ENCODE results near the gene LRIG2. TPM values are rescaled to one million over a fixed set of nuclear protein-coding genes. Genes with fewer than 3 reads are reported as not detected.

LRIG2 gene
- total and polyA plus RNA-seq, 9 of the 15 experiments (the other 6 are each of a cell fraction or from before 2014, with no cell fraction given), result 1.8 to 28.1 (median 11.5) TPM

DNA sequence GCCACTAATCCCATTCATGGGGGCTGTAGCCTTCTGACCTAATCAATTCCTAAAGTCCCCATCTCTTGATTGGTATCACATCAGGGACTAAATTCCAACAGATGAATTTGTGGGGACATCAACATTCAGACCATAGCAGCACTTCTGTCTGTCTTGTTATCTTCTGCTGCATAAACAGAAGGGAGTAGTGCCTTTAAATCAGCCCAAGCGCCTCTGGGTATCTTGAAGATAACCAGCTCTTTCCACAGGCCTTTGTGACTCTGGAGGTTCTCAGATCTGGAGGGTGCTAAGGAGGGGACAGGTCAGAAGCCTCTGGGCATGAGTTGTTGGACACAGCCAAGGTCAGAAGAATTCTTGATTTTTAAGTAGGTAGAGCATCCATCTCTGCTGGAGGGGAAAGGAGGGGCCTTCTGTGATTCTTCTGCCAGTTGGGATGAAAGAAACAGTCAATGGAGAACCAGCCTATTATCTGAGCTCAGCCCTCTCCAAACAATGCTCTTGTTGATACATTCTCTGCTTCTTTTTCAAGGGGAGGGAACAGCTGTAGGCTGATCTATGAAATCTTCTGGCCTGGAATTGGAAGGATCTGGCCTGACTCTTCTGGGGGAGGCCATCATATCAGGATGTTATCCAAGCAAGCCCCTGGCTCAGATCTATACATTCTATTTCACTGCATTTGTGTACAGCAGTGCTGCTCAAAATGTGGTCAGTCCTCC lies 31.3 kb upstream of the LRIG2 start (continued):
- TF ChIP-seq, protein P1, sequence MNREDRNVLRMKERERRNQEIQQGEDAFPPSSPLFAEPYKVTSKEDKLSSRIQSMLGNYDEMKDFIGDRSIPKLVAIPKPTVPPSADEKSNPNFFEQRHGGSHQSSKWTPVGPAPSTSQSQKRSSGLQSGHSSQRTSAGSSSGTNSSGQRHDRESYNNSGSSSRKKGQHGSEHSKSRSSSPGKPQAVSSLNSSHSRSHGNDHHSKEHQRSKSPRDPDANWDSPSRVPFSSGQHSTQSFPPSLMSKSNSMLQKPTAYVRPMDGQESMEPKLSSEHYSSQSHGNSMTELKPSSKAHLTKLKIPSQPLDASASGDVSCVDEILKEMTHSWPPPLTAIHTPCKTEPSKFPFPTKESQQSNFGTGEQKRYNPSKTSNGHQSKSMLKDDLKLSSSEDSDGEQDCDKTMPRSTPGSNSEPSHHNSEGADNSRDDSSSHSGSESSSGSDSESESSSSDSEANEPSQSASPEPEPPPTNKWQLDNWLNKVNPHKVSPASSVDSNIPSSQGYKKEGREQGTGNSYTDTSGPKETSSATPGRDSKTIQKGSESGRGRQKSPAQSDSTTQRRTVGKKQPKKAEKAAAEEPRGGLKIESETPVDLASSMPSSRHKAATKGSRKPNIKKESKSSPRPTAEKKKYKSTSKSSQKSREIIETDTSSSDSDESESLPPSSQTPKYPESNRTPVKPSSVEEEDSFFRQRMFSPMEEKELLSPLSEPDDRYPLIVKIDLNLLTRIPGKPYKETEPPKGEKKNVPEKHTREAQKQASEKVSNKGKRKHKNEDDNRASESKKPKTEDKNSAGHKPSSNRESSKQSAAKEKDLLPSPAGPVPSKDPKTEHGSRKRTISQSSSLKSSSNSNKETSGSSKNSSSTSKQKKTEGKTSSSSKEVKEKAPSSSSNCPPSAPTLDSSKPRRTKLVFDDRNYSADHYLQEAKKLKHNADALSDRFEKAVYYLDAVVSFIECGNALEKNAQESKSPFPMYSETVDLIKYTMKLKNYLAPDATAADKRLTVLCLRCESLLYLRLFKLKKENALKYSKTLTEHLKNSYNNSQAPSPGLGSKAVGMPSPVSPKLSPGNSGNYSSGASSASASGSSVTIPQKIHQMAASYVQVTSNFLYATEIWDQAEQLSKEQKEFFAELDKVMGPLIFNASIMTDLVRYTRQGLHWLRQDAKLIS (CRISPR knock-in tag; IDR thresholded peaks at IDR 0.05), result no peak
- TF ChIP-seq CAMTA2 (CRISPR knock-in tag; conservative IDR thresholded peaks at IDR 0.05), result no peak
- no peak for TF ChIP-seq ZNF146 (CRISPR knock-in tag; IDR thresholded peaks at IDR 0.05; ENCODE audit: unreplicated experiment)
- no peak for TF ChIP-seq KAT8 (IDR thresholded peaks at IDR 0.05; ENCODE audit: low read depth)
- TF ChIP-seq, protein P2, sequence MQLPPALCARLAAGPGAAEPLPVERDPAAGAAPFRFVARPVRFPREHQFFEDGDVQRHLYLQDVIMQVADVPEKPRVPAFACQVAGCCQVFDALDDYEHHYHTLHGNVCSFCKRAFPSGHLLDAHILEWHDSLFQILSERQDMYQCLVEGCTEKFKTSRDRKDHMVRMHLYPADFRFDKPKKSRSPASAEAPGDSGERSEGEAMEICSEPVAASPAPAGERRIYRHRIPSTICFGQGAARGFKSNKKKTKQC (CRISPR knock-in tag; IDR thresholded peaks at IDR 0.05), result no peak
- TF ChIP-seq ZNF165 (CRISPR knock-in tag; IDR thresholded peaks at IDR 0.05; ENCODE audit: borderline replicate concordance), result no peak
- TF ChIP-seq, protein P3, sequence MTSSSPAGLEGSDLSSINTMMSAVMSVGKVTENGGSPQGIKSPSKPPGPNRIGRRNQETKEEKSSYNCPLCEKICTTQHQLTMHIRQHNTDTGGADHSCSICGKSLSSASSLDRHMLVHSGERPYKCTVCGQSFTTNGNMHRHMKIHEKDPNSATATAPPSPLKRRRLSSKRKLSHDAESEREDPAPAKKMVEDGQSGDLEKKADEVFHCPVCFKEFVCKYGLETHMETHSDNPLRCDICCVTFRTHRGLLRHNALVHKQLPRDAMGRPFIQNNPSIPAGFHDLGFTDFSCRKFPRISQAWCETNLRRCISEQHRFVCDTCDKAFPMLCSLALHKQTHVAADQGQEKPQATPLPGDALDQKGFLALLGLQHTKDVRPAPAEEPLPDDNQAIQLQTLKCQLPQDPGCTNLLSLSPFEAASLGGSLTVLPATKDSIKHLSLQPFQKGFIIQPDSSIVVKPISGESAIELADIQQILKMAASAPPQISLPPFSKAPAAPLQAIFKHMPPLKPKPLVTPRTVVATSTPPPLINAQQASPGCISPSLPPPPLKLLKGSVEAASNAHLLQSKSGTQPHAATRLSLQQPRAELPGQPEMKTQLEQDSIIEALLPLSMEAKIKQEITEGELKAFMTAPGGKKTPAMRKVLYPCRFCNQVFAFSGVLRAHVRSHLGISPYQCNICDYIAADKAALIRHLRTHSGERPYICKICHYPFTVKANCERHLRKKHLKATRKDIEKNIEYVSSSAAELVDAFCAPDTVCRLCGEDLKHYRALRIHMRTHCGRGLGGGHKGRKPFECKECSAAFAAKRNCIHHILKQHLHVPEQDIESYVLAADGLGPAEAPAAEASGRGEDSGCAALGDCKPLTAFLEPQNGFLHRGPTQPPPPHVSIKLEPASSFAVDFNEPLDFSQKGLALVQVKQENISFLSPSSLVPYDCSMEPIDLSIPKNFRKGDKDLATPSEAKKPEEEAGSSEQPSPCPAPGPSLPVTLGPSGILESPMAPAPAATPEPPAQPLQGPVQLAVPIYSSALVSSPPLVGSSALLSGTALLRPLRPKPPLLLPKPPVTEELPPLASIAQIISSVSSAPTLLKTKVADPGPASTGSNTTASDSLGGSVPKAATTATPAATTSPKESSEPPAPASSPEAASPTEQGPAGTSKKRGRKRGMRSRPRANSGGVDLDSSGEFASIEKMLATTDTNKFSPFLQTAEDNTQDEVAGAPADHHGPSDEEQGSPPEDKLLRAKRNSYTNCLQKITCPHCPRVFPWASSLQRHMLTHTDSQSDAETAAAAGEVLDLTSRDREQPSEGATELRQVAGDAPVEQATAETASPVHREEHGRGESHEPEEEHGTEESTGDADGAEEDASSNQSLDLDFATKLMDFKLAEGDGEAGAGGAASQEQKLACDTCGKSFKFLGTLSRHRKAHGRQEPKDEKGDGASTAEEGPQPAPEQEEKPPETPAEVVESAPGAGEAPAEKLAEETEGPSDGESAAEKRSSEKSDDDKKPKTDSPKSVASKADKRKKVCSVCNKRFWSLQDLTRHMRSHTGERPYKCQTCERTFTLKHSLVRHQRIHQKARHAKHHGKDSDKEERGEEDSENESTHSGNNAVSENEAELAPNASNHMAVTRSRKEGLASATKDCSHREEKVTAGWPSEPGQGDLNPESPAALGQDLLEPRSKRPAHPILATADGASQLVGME (CRISPR knock-in tag; IDR thresholded peaks at IDR 0.05), result no peak
- TF ChIP-seq MECOM (CRISPR knock-in tag; IDR thresholded peaks at IDR 0.05), result peak; percentile 47; the same call in 1 of the 2 replicates
- TF ChIP-seq NCOR1 (IDR thresholded peaks at IDR 0.05), result peak; percentile 90
- TF ChIP-seq, protein P4, sequence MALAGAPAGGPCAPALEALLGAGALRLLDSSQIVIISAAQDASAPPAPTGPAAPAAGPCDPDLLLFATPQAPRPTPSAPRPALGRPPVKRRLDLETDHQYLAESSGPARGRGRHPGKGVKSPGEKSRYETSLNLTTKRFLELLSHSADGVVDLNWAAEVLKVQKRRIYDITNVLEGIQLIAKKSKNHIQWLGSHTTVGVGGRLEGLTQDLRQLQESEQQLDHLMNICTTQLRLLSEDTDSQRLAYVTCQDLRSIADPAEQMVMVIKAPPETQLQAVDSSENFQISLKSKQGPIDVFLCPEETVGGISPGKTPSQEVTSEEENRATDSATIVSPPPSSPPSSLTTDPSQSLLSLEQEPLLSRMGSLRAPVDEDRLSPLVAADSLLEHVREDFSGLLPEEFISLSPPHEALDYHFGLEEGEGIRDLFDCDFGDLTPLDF (CRISPR knock-in tag; IDR thresholded peaks at IDR 0.05), result no peak
- no peak for TF ChIP-seq PCBP1 (IDR thresholded peaks at IDR 0.05; ENCODE audit: low read depth, low read length, poor library complexity, severe bottlenecking)
- no peak for TF ChIP-seq ZNF316 (IDR thresholded peaks at IDR 0.05)
- TF ChIP-seq RB1 (IDR thresholded peaks at IDR 0.05; ENCODE audit: low read depth), result 0 out of 2 replicates have a peak, but pooled peaks have one; percentile 19
- 0 out of 2 replicates have a peak, but pooled peaks have one; percentile 47 for TF ChIP-seq MYNN (IDR thresholded peaks at IDR 0.05)
- no peak for TF ChIP-seq MYNN (CRISPR knock-in tag; IDR thresholded peaks at IDR 0.05)
